Thyroid gland (tissue), 4 donors: ENCODE measurements around the gene ERGIC2.

Experiments
- POLR2A ChIP-seq, 2 donors: fragments of 450-650 bp; IDR thresholded peaks; one replicate each; pipeline ENCODE4 v1.6.1; 2017; ENCODE audit warnings: antibody characterized with exemption in 2 of 2, mild to moderate bottlenecking in 2 of 2, moderate library complexity in 1 of 2
- TF ChIP-seq, protein P1 (sequence below), 6 experiments: fragments of 200-600 bp in 3 of 6; fragments of 450-650 bp in 3 of 6; sonication (generic) in 3 of 6; IDR thresholded peaks; one replicate each; pipeline ENCODE4 v1.5.1; 2016 to 2019; ENCODE audit warnings: antibody characterized with exemption in 6 of 6, mild to moderate bottlenecking in 2 of 6, inconsistent platforms in 1 of 6, moderate library complexity in 1 of 6

DNA sequence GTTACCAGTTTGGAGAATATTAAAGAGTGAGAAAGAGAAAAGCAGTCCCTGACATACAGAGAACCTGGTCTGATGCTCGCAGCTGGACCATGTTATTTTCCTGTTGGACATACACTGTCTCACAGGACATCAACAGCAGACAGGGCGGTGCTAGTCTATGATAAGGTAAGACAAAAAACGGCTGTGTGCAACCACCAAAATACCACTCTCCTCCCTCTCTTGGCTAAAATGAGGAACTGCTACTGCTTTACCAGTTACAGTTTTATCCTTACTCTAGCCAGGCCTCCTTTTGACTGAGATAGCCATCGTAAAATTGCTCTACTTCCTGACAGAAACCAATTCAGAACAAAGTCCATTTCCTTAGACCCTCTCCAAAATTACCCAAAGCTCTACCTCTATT lies 47.0 kb upstream of the ERGIC2 start:
- no peak for TF ChIP-seq POLR2A (IDR thresholded peaks at IDR 0.05)
- TF ChIP-seq, protein P1, sequence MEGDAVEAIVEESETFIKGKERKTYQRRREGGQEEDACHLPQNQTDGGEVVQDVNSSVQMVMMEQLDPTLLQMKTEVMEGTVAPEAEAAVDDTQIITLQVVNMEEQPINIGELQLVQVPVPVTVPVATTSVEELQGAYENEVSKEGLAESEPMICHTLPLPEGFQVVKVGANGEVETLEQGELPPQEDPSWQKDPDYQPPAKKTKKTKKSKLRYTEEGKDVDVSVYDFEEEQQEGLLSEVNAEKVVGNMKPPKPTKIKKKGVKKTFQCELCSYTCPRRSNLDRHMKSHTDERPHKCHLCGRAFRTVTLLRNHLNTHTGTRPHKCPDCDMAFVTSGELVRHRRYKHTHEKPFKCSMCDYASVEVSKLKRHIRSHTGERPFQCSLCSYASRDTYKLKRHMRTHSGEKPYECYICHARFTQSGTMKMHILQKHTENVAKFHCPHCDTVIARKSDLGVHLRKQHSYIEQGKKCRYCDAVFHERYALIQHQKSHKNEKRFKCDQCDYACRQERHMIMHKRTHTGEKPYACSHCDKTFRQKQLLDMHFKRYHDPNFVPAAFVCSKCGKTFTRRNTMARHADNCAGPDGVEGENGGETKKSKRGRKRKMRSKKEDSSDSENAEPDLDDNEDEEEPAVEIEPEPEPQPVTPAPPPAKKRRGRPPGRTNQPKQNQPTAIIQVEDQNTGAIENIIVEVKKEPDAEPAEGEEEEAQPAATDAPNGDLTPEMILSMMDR (IDR thresholded peaks at IDR 0.05): no peak
